Adrenal gland (tissue), 5 donors: ENCODE data around the gene ACTR6.

Experiments
- POLR2A ChIP-seq, 2 donors: fragments of 450-650 bp; IDR thresholded peaks; one replicate each; pipeline ENCODE4 v1.6.1; 2017; ENCODE audit warnings: antibody characterized with exemption in 2 of 2, mild to moderate bottlenecking in 2 of 2, moderate library complexity in 1 of 2
- TF ChIP-seq, protein P1 (sequence below), 6 experiments: fragments of 450-650 bp in 4 of 6; fragments of 200-600 bp in 2 of 6; sonication (generic) in 1 of 6; IDR thresholded peaks; 1 replicate in 5 of 6; 2 replicates in 1 of 6; pipeline versions ENCODE4 v1.5.1 to v1.8.0; 2016 to 2021; ENCODE audit warnings: antibody characterized with exemption in 6 of 6, mild to moderate bottlenecking in 2 of 6, moderate library complexity in 1 of 6
- donor health status: DM: no; HTN: no; CAD: no.

DNA sequence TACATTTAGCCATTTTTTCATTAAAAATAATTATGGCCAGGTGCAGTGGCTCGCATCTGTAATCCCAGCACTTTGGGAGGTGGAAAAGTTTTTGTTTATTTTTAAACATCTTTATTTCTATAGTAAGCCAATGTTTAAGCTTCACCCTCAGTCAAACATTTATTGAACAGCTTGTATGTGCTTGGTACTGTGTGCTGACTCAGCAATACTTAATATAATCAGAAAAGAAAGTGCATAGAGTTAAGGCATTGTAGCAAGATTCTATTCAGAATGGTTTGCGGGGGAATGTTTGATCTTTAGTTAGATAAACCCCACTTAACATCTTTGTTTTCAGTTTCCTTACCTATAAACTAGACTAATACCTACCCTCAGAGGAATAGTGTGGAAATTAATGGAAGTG, 11.1 kb downstream of the ACTR6 start:
- TF ChIP-seq, protein P1, sequence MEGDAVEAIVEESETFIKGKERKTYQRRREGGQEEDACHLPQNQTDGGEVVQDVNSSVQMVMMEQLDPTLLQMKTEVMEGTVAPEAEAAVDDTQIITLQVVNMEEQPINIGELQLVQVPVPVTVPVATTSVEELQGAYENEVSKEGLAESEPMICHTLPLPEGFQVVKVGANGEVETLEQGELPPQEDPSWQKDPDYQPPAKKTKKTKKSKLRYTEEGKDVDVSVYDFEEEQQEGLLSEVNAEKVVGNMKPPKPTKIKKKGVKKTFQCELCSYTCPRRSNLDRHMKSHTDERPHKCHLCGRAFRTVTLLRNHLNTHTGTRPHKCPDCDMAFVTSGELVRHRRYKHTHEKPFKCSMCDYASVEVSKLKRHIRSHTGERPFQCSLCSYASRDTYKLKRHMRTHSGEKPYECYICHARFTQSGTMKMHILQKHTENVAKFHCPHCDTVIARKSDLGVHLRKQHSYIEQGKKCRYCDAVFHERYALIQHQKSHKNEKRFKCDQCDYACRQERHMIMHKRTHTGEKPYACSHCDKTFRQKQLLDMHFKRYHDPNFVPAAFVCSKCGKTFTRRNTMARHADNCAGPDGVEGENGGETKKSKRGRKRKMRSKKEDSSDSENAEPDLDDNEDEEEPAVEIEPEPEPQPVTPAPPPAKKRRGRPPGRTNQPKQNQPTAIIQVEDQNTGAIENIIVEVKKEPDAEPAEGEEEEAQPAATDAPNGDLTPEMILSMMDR (IDR thresholded peaks at IDR 0.05) = no peak
- no peak for TF ChIP-seq POLR2A (IDR thresholded peaks at IDR 0.05)
